Stimulated activated CD4-positive, alpha-beta T cell treated with anti-CD3 and anti-CD28 coated beads, Interleukin-15, amount 100 ng/mL, for 1 hour (primary cell): Measurements from ENCODE around the gene PRDM16.

Experiments
- DNase-seq, 2 donors: peaks; one replicate each; pipeline ENCODE4 v3.0.0-alpha.2; 2020; ENCODE audit warnings: low read depth in 1 of 2, low spot score in 1 of 2

Gene PRDM16

GRCh38 chr1:3349161-3349967 is 280.4 kb downstream of the PRDM16 start:
- no peak for DNase-seq

- no peak for DNase-seq
These were observed 280.9 kb downstream of the PRDM16 start for GRCh38 chr1:3349968-3350299.

GRCh38 chr1:3350506-3351261 is 281.7 kb downstream of the PRDM16 start:
- DNase-seq, result no peak

GRCh38 chr1:3351449-3352298 is 282.7 kb downstream of the PRDM16 start:
- DNase-seq, result no peak

GRCh38 chr1:3352299-3352951 is 283.4 kb downstream of the PRDM16 start:
- DNase-seq, result no peak

- DNase-seq, result no peak
These were observed 283.9 kb downstream of the PRDM16 start for GRCh38 chr1:3352952-3353331.

- DNase-seq, result no peak
These were observed 284.9 kb downstream of the PRDM16 start for GRCh38 chr1:3353876-3354275.

- DNase-seq, result no peak
These were observed 286.1 kb downstream of the PRDM16 start for GRCh38 chr1:3355089-3355488.

GRCh38 chr1:3355894-3356826 is 287.2 kb downstream of the PRDM16 start:
- DNase-seq, result no peak

GRCh38 chr1:3356827-3357460 is 287.9 kb downstream of the PRDM16 start:
- DNase-seq, result no peak

- no peak for DNase-seq
These were observed 288.7 kb downstream of the PRDM16 start for GRCh38 chr1:3357526-3358297.

- DNase-seq, result no peak
These were observed 290.3 kb downstream of the PRDM16 start for GRCh38 chr1:3359351-3359750.

- no peak for DNase-seq
These were observed 290.9 kb downstream of the PRDM16 start for GRCh38 chr1:3359756-3360440.

- no peak for DNase-seq
These were observed 291.7 kb downstream of the PRDM16 start for GRCh38 chr1:3360646-3361257.

GRCh38 chr1:3363023-3363422 is 294.0 kb downstream of the PRDM16 start:
- DNase-seq, result no peak

- no peak for DNase-seq
These were observed 294.8 kb downstream of the PRDM16 start for GRCh38 chr1:3363756-3364155.

GRCh38 chr1:3364551-3364950 is 295.5 kb downstream of the PRDM16 start:
- no peak for DNase-seq

- DNase-seq, result no peak
These were observed 296.0 kb downstream of the PRDM16 start for GRCh38 chr1:3364983-3365382.
